ENCODE measurements around the gene OCEL1. TPM values are rescaled to one million over a fixed set of nuclear protein-coding genes. Genes with fewer than 3 reads are reported as not detected.
"Not testable (repeated sequence)": the region's sequence is repeated elsewhere in the genome, so short reads cannot be mapped to it uniquely, and the experiment has no call there.

The OCEL1 gene
- total RNA-seq, 1 donor from 2014 or later: 7.1 TPM

- no peak overlapping the region for H3K4me3 ChIP-seq (ENCODE audit: low read depth, low read length)
- DNase-seq (ENCODE audit: low read depth): no peak
- no peaks in the 10 kb centered on the region for H3K36me3 ChIP-seq (ENCODE audit: control insufficient read depth, insufficient read depth, low read length)
- no peaks in the 10 kb centered on the region for H3K27me3 ChIP-seq (ENCODE audit: control insufficient read depth, insufficient read depth, low read length)
- TF ChIP-seq, protein P1, sequence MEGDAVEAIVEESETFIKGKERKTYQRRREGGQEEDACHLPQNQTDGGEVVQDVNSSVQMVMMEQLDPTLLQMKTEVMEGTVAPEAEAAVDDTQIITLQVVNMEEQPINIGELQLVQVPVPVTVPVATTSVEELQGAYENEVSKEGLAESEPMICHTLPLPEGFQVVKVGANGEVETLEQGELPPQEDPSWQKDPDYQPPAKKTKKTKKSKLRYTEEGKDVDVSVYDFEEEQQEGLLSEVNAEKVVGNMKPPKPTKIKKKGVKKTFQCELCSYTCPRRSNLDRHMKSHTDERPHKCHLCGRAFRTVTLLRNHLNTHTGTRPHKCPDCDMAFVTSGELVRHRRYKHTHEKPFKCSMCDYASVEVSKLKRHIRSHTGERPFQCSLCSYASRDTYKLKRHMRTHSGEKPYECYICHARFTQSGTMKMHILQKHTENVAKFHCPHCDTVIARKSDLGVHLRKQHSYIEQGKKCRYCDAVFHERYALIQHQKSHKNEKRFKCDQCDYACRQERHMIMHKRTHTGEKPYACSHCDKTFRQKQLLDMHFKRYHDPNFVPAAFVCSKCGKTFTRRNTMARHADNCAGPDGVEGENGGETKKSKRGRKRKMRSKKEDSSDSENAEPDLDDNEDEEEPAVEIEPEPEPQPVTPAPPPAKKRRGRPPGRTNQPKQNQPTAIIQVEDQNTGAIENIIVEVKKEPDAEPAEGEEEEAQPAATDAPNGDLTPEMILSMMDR (IDR thresholded peaks at IDR 0.05; ENCODE audit: insufficient read depth, low read length, poor library complexity, severe bottlenecking): no peak
Observed at GRCh38 chr19:17184371-17184841, 41.6 kb upstream of the OCEL1 start.

DNA sequence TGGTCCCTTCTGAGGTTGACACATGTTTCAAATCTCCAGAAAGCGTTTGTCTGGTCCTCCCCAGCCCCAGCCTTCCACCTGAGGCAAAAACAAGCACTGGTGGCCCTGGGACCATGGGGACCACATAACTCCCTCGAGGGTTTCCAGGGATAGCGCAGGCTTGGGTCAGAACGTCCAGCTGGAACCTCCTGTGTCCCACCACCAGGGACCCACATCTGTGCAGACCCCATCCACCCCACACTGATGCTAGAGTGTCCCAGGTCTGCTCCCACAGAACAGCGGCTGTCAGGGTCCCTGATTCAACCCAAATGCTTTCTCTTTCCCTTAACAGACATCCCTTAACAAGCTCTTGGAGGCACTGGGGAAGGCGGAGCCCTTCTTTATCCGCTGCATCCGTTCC, 40.4 kb upstream of the OCEL1 start:
- no peak for DNase-seq (ENCODE audit: low read depth)
- no peak overlapping the region for H3K4me3 ChIP-seq (ENCODE audit: low read depth, low read length)
- no peaks in the 10 kb centered on the region for H3K36me3 ChIP-seq (ENCODE audit: control insufficient read depth, insufficient read depth, low read length)
- TF ChIP-seq, protein P1 (IDR thresholded peaks at IDR 0.05; ENCODE audit: insufficient read depth, low read length, poor library complexity, severe bottlenecking): no peak
- no peaks in the 10 kb centered on the region for H3K27me3 ChIP-seq (ENCODE audit: control insufficient read depth, insufficient read depth, low read length)

DNA sequence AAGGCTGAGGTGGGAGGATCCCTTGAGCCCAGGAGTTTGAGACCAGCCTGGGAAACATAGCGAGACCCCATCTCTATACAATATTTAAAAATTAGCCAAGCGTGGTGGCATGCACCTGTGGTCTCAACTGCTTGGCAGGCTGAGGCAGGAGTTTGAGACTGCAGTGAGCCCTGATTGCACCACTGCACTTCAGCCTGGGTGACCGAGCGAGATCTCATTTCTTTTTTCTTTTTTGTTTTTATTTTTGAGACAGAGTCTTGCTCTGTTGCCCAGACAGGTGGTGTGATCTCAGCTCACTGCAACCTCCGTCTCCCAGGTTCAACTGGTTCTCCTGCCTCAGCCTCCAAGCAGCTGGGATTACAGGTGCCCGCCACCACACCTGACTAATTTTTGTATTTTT, 34.3 kb upstream of the OCEL1 start:
- H3K4me3 ChIP-seq (ENCODE audit: low read depth, low read length); H3K36me3 ChIP-seq (ENCODE audit: control insufficient read depth, insufficient read depth, low read length); H3K27me3 ChIP-seq (ENCODE audit: control insufficient read depth, insufficient read depth, low read length); DNase-seq (ENCODE audit: low read depth): not testable (repeated sequence)

- no peaks in the 10 kb centered on the region for H3K27me3 ChIP-seq (ENCODE audit: control insufficient read depth, insufficient read depth, low read length)
- TF ChIP-seq, protein P1 (IDR thresholded peaks at IDR 0.05; ENCODE audit: insufficient read depth, low read length, poor library complexity, severe bottlenecking): no peak
- DNase-seq (ENCODE audit: low read depth): no peak
- H3K36me3 ChIP-seq (ENCODE audit: control insufficient read depth, insufficient read depth, low read length): no peaks in the 10 kb centered on the region
- H3K4me3 ChIP-seq (ENCODE audit: low read depth, low read length): no peak overlapping the region
Observed at GRCh38 chr19:17192751-17193150, 33.3 kb upstream of the OCEL1 start.

GRCh38 chr19:17194608-17195007, 31.4 kb upstream of the OCEL1 start:
- H3K4me3 ChIP-seq (ENCODE audit: low read depth, low read length): no peak overlapping the region
- TF ChIP-seq, protein P1 (IDR thresholded peaks at IDR 0.05; ENCODE audit: insufficient read depth, low read length, poor library complexity, severe bottlenecking): no peak
- no peak for DNase-seq (ENCODE audit: low read depth)
- H3K36me3 ChIP-seq (ENCODE audit: control insufficient read depth, insufficient read depth, low read length): peaks cover 3% of the 10 kb centered on the region
- H3K27me3 ChIP-seq (ENCODE audit: control insufficient read depth, insufficient read depth, low read length): no peaks in the 10 kb centered on the region

DNA sequence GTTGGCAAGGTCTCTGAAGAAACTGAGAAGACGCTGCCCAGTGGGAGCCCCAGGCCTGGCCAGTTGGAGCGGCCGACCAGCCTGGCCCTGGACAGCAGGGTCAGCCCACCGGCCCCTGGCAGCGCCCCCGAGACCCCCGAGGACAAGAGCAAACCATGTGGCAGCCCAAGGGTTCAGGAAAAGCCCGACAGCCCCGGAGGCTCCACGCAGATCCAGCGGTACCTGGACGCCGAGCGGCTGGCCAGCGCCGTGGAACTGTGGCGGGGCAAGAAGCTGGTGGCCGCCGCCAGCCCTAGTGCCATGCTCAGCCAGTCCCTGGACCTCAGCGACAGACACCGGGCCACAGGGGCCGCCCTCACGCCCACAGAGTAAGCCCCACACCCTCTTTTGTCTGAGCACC, 30.9 kb upstream of the OCEL1 start:
- H3K4me3 ChIP-seq (ENCODE audit: low read depth, low read length): no peak overlapping the region
- TF ChIP-seq, protein P1 (IDR thresholded peaks at IDR 0.05; ENCODE audit: insufficient read depth, low read length, poor library complexity, severe bottlenecking): no peak
- peaks cover 3% of the 10 kb centered on the region for H3K36me3 ChIP-seq (ENCODE audit: control insufficient read depth, insufficient read depth, low read length)
- no peaks in the 10 kb centered on the region for H3K27me3 ChIP-seq (ENCODE audit: control insufficient read depth, insufficient read depth, low read length)
- DNase-seq (ENCODE audit: low read depth): no peak

All from kidney epithelial cell (primary cell).